ENCODE results near the gene PRPS1.
"Not testable (repeated sequence)": the region's sequence is repeated elsewhere in the genome, so short reads cannot be mapped to it uniquely, and the experiment has no call there.

Gene PRPS1

DNA sequence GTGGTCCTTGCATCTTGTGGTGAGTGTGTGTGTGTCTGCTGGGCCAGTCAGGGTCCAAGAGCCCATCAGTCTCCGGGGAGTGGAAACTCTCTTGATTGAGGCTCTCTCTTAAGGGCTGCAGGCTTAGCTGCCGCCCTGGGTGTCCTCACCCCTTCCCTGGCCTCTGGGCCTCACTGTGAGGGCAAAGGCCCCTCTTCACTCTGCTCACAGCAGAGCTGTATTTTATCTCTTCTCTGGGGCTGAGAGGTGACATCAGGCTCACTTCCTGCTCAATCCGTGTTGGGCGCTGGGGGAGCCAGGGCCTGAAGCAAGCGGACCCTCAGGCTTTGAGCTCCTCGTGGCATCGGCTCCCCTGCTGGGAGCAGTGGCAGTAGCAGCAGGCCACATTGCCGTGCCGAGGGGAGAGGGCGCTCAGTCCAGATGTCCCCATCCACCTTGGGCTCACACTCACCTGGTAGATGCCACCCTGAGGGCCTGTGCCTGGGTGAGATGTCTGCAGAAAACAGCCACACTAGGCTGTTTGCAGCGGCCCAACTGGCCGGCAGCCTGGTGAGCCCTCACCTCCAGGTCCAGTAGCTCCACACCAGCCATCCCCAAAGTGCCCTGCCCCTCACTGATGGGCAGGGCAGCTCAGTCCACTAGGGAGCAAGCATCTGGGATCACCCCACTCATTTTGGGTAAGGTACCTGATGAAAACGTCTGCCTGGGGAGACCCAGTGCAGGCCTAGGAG, 24.7 kb upstream of the PRPS1 start:
- Histone ChIP-seq H3K4me1 (ENCODE audit: control insufficient read depth in 1 of 2, insufficient read depth in 2 of 2, low read length in 2 of 2) (no peaks in the 10 kb centered on the region), H3K4me3 (ENCODE audit: low read depth in 1 of 2, low read length in 2 of 2) (no peak overlapping the region), H3K36me3 (ENCODE audit: control insufficient read depth in 1 of 2, insufficient read depth in 2 of 2, low read length in 2 of 2) (no peaks in the 10 kb centered on the region), H3K9me3 (ENCODE audit: control insufficient read depth in 1 of 2, low read length in 2 of 2) (no peaks in the 10 kb centered on the region), H3K27ac (ENCODE audit: low read length) (no peak overlapping the region), H3K27me3 (ENCODE audit: low read depth, low read length) (no peaks in the 10 kb centered on the region)

DNA sequence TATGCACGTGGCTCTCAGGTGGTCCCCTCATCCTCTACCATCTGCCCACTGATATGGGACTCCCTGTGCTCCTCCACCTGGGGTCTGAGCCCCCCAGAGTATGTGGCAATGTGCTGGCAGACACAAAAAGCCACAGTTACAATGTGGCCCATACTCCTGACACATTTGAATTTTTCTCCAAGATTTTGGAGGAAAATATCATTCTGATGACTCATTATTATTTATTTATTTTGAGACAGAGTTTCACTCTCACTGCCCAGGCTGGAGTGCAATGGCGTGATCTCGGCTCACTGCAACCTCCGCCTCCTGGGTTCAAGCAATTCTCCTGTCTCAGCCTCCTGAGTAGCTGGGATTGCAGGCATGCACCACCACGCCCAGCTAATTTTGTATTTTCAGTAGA, 19.2 kb upstream of the PRPS1 start:
- H3K4me3 ChIP-seq (ENCODE audit: low read depth in 1 of 2, low read length in 2 of 2); H3K27ac ChIP-seq (ENCODE audit: low read length); H3K4me1 ChIP-seq (ENCODE audit: control insufficient read depth in 1 of 2, insufficient read depth in 2 of 2, low read length in 2 of 2); H3K27me3 ChIP-seq (ENCODE audit: low read depth, low read length); H3K36me3 ChIP-seq (ENCODE audit: control insufficient read depth in 1 of 2, insufficient read depth in 2 of 2, low read length in 2 of 2); H3K9me3 ChIP-seq (ENCODE audit: control insufficient read depth in 1 of 2, low read length in 2 of 2): not testable (repeated sequence)

DNA sequence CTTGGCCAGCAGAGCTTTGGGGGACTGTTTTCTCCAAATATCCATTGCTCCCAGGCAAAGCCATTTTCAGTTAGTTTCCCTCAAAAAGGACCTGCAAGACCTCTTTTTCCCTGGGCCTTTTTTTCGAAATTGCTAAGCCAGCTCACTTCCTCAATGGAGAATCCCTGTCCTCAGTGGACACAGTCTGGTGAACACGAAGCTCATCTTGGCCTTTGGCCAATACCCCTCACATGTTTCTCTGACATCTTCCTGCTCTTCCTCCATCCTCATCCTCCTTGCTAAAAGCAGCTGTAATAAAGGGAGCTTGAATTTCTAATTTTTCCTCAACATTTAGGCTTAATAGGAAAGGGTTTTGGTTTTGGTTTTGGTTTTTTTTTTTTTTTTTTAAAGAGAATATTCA, 17.6 kb upstream of the PRPS1 start:
- Histone ChIP-seq H3K36me3 (ENCODE audit: control insufficient read depth in 1 of 2, insufficient read depth in 2 of 2, low read length in 2 of 2) (no peaks in the 10 kb centered on the region), H3K27me3 (ENCODE audit: low read depth, low read length) (no peaks in the 10 kb centered on the region), H3K9me3 (ENCODE audit: control insufficient read depth in 1 of 2, low read length in 2 of 2) (no peaks in the 10 kb centered on the region), H3K27ac (ENCODE audit: low read length) (no peak overlapping the region), H3K4me1 (ENCODE audit: control insufficient read depth in 1 of 2, insufficient read depth in 2 of 2, low read length in 2 of 2) (no peaks in the 10 kb centered on the region), H3K4me3 (ENCODE audit: low read depth in 1 of 2, low read length in 2 of 2) (no peak overlapping the region)

DNA sequence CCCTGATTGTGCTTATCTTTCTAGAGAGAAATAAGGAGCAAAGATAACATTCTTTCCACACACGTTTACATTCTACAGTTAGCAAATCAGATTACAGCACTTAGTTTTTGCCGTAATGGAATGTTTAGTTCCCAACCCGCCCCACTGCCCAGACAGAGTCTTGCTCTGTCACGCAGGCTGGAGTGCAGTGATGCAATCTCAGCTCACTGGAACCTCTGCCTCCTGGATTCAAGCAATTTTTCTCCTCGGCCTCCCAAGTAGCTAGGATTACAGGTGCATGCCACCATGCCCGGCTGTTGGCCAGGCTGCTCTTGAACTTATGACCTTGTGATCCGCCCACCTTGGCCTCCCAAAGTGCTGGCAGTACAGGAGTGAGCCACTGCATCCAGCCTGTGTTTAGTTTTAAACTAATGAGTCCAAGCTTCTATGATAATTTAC, 8.4 kb upstream of the PRPS1 start:
- no peaks in the 10 kb centered on the region for H3K4me1 ChIP-seq (ENCODE audit: control insufficient read depth in 1 of 2, insufficient read depth in 2 of 2, low read length in 2 of 2)
- H3K4me3 ChIP-seq (ENCODE audit: low read depth in 1 of 2, low read length in 2 of 2), result no peak overlapping the region
- H3K9me3 ChIP-seq (ENCODE audit: control insufficient read depth in 1 of 2, low read length in 2 of 2), result no peaks in the 10 kb centered on the region
- no peaks in the 10 kb centered on the region for H3K36me3 ChIP-seq (ENCODE audit: control insufficient read depth in 1 of 2, insufficient read depth in 2 of 2, low read length in 2 of 2)
- no peaks in the 10 kb centered on the region for H3K27me3 ChIP-seq (ENCODE audit: low read depth, low read length)
- H3K27ac ChIP-seq (ENCODE audit: low read length), result no peak overlapping the region

DNA sequence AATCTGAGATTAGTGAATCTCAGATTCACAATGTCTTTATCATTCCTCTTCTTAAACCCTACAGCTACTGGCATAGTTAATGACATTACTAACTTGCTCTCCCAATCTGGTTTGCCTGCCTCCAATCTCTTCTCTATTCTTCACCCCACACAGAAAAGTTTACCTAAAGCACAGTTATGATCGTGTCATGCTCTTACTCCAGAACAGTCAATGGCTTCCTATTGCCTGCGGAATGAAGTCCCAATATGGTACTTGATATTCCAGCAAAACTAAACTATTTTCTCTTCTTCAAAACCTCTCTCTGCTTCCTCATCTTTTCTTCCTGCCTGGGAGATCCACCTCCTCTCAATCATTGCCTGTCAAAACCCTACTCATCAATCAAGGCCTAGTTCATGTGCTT, 3.4 kb upstream of the PRPS1 start:
- Histone ChIP-seq H3K4me3 (ENCODE audit: low read depth in 1 of 2, low read length in 2 of 2) (no peak overlapping the region), H3K4me1 (ENCODE audit: control insufficient read depth in 1 of 2, insufficient read depth in 2 of 2, low read length in 2 of 2) (no peaks in the 10 kb centered on the region), H3K27ac (ENCODE audit: low read length) (no peak overlapping the region), H3K9me3 (ENCODE audit: control insufficient read depth in 1 of 2, low read length in 2 of 2) (no peaks in the 10 kb centered on the region), H3K27me3 (ENCODE audit: low read depth, low read length) (no peaks in the 10 kb centered on the region), H3K36me3 (ENCODE audit: control insufficient read depth in 1 of 2, insufficient read depth in 2 of 2, low read length in 2 of 2) (no peaks in the 10 kb centered on the region)

DNA sequence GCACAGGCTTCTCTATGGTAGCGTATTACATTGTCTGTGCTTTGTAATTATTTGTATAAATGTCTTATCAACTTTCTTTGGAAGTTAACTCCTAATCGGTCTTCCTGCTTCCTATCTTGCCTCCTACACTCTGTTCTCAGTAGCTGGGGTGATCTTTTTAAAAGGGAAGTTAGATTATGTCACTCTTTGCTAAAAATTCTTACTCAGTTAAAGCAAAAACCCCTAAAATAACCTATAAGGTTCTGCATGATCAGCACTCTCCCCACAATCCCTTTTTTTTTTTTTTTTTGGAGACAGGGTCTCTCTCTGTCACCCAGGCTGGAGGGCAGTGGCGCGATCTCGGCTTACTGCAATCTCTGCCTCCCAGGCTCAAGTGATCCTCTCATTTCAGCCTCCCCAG, 2.6 kb upstream of the PRPS1 start:
- H3K27ac ChIP-seq (ENCODE audit: low read length), result no peak overlapping the region
- H3K4me3 ChIP-seq (ENCODE audit: low read depth in 1 of 2, low read length in 2 of 2), result no peak overlapping the region
- no peaks in the 10 kb centered on the region for H3K4me1 ChIP-seq (ENCODE audit: control insufficient read depth in 1 of 2, insufficient read depth in 2 of 2, low read length in 2 of 2)
- H3K9me3 ChIP-seq (ENCODE audit: control insufficient read depth in 1 of 2, low read length in 2 of 2), result no peaks in the 10 kb centered on the region
- H3K36me3 ChIP-seq (ENCODE audit: control insufficient read depth in 1 of 2, insufficient read depth in 2 of 2, low read length in 2 of 2), result no peaks in the 10 kb centered on the region
- no peaks in the 10 kb centered on the region for H3K27me3 ChIP-seq (ENCODE audit: low read depth, low read length)

DNA sequence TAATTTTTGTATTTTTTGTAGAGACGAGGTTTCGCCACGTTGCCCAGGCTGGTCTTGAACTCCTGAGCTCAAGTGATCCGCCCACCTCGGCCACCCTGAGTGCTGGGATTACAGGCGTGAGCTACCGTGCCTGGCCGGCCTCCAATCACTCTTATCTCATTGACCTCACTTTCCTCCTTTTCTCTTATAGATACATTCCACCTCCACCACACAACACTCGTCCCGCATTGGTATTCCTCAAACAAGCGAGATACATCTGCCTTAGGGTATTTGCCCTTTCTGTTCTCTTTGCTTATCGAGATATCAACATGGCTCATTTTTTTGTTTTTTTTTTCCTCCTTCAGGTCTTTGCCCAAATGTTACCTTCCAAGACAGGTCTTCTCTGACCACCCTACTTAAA, 1.8 kb upstream of the PRPS1 start:
- Histone ChIP-seq H3K36me3 (ENCODE audit: control insufficient read depth in 1 of 2, insufficient read depth in 2 of 2, low read length in 2 of 2) (no peaks in the 10 kb centered on the region), H3K27me3 (ENCODE audit: low read depth, low read length) (no peaks in the 10 kb centered on the region), H3K27ac (ENCODE audit: low read length) (no peak overlapping the region), H3K4me3 (ENCODE audit: low read depth in 1 of 2, low read length in 2 of 2) (no peak overlapping the region), H3K9me3 (ENCODE audit: control insufficient read depth in 1 of 2, low read length in 2 of 2) (no peaks in the 10 kb centered on the region), H3K4me1 (ENCODE audit: control insufficient read depth in 1 of 2, insufficient read depth in 2 of 2, low read length in 2 of 2) (no peaks in the 10 kb centered on the region)

DNA sequence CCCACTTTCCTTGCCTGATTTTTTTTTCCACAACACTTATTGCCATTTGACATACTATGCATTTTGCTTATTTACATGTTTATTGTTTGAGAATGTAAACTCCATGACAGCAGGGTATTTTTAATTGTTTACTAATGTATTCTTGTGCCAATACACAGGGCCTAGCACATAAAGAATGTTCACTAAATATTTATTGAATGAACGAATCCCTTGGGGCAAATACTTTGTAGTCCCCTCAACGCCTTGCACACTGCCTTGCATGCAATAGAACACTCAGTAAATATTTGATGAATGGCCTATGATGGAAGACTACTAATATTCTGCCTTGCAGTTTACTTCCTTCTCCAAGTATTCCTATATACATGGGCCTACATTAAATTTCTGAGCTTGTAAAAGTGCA, 1.4 kb upstream of the PRPS1 start:
- Histone ChIP-seq H3K4me3 (ENCODE audit: low read depth in 1 of 2, low read length in 2 of 2) (no peak overlapping the region), H3K9me3 (ENCODE audit: control insufficient read depth in 1 of 2, low read length in 2 of 2) (no peaks in the 10 kb centered on the region), H3K27me3 (ENCODE audit: low read depth, low read length) (no peaks in the 10 kb centered on the region), H3K36me3 (ENCODE audit: control insufficient read depth in 1 of 2, insufficient read depth in 2 of 2, low read length in 2 of 2) (no peaks in the 10 kb centered on the region), H3K4me1 (ENCODE audit: control insufficient read depth in 1 of 2, insufficient read depth in 2 of 2, low read length in 2 of 2) (no peaks in the 10 kb centered on the region), H3K27ac (ENCODE audit: low read length) (no peak overlapping the region)

DNA sequence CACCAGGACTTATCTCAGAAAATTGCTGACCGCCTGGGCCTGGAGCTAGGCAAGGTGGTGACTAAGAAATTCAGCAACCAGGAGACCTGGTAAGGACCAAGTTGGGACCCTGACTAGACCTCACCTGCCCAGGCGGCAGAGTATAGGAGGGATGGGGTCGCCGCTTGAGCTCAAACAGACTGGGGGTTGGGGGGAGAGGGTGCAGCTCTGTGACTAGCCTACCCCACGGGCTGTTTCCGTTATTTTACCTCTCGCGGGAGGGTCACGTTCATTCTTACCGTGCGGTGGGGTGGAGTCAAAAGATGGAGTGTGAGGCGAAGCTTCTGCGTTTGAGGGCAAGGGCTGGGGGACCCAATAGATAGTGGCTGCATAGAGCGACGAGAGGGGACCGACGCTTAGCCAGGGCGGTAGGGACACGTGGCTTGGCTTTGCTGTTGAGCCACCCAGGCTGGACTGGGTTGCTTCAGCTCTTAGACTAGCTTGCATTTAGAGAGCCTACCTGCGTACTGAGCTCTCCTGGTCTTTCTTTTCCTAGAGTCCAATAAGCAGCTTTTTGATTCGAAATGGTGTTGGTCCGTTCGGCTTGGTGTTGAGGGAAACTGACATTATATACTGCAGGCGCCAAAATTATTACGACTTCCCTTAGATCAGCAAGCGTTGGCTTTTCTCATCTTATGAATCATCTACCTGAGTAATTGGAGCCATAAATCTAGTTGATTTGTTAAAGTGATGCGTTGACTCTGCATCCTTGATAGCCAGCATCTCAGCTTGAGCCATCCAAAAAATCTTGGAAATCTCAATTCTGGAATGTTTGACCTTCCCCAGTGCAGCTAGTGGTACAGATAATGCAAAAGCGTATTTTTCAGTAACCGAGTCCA, 591 bp downstream of the PRPS1 start:
- H3K36me3 ChIP-seq (ENCODE audit: control insufficient read depth in 1 of 2, insufficient read depth in 2 of 2, low read length in 2 of 2), result no peaks in the 10 kb centered on the region
- H3K27ac ChIP-seq (ENCODE audit: low read length), result peak overlapping the region; percentile 85
- peaks cover 0 to 3% of the 10 kb centered on the region in 2 donors for H3K4me1 ChIP-seq (ENCODE audit: control insufficient read depth in 1 of 2, insufficient read depth in 2 of 2, low read length in 2 of 2)
- no peaks in the 10 kb centered on the region for H3K9me3 ChIP-seq (ENCODE audit: control insufficient read depth in 1 of 2, low read length in 2 of 2)
- H3K27me3 ChIP-seq (ENCODE audit: low read depth, low read length), result no peaks in the 10 kb centered on the region
- peak overlapping the region; percentile 68 for H3K4me3 ChIP-seq (ENCODE audit: low read depth in 1 of 2, low read length in 2 of 2)

DNA sequence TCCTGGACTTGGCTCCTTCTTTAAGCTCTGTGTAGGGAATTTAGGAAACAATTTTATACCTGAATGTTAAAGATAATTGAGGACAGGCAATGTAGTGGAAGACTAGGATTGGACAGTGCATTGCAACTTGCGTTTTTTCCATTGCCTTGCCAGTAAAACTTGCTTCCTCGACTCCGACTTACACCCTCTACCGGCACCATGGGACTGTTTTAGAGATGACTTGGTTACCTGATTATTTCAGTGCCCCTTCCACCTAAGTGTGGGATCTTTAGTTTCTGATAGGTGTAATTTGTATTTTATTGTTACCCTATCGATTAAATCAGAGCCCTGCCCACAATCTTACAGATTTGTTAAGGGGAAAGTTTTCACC, 1.2 kb downstream of the PRPS1 start:
- Histone ChIP-seq H3K27me3 (ENCODE audit: low read depth, low read length) (no peaks in the 10 kb centered on the region), H3K4me3 (ENCODE audit: low read depth in 1 of 2, low read length in 2 of 2) (peak overlapping the region; percentile 68), H3K27ac (ENCODE audit: low read length) (no peak overlapping the region), H3K4me1 (ENCODE audit: control insufficient read depth in 1 of 2, insufficient read depth in 2 of 2, low read length in 2 of 2) (peaks cover 0 to 3% of the 10 kb centered on the region in 2 donors), H3K36me3 (ENCODE audit: control insufficient read depth in 1 of 2, insufficient read depth in 2 of 2, low read length in 2 of 2) (no peaks in the 10 kb centered on the region), H3K9me3 (ENCODE audit: control insufficient read depth in 1 of 2, low read length in 2 of 2) (no peaks in the 10 kb centered on the region)

DNA sequence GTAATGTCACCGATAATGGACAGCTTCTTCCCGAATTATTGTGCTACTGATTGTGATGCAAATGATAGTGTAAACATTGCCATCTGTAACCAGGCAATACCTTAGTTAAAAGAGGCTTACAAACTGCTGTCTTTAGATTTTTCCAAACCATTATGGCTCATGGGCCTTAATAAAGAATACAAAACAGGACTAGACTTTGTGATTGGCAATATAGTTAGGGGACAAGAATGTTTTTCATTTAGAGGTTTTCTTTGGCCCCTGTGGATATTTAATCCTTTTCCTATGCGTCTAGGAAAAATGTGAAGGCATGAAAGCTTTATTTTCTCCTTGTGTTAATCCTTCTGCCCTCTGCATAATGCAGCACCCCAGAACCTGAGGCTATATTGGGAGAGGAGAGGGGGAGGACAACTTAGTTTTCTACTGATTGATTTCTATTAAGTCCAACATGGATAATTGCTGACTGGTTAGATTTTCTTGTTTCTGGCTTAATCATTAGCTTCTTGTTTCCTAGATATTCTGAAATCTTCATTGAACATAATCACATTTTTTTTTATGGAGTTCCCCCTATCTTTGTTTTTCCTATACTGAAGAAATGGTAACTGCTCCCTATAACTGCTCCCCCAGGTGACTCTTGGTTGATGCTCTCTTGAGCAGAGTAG, 1.9 kb downstream of the PRPS1 start:
- Histone ChIP-seq H3K27ac (ENCODE audit: low read length) (no peak overlapping the region), H3K27me3 (ENCODE audit: low read depth, low read length) (no peaks in the 10 kb centered on the region), H3K36me3 (ENCODE audit: control insufficient read depth in 1 of 2, insufficient read depth in 2 of 2, low read length in 2 of 2) (no peaks in the 10 kb centered on the region), H3K4me1 (ENCODE audit: control insufficient read depth in 1 of 2, insufficient read depth in 2 of 2, low read length in 2 of 2) (peaks cover 0 to 3% of the 10 kb centered on the region in 2 donors), H3K4me3 (ENCODE audit: low read depth in 1 of 2, low read length in 2 of 2) (peak overlapping the region; percentile 68), H3K9me3 (ENCODE audit: control insufficient read depth in 1 of 2, low read length in 2 of 2) (no peaks in the 10 kb centered on the region)
